ENCODE data around the gene EDC4.

DNA sequence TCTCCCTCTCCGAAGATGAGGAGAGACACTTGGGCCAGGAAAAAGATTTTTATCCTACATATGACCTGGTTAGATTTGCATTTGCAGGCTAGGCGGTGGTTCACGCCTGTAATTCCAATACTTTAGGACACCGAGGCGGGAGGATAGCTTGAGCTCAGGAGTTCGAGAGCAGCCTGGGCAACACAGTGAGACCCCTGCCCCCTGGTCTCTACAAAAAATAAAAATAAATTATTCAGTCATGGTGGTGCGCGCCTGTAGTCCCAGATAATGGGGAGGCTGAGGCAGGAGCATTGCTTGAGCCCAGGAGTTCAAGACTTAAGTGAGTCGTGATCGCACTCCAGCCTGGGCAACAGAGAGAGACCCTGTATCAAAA lies 38.6 kb upstream of the EDC4 start:
- TF ChIP-seq, protein P1, sequence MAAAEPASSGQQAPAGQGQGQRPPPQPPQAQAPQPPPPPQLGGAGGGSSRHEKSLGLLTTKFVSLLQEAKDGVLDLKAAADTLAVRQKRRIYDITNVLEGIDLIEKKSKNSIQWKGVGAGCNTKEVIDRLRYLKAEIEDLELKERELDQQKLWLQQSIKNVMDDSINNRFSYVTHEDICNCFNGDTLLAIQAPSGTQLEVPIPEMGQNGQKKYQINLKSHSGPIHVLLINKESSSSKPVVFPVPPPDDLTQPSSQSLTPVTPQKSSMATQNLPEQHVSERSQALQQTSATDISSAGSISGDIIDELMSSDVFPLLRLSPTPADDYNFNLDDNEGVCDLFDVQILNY (CRISPR knock-in tag; IDR thresholded peaks at IDR 0.05) = no peak
- TF ChIP-seq, protein P2, sequence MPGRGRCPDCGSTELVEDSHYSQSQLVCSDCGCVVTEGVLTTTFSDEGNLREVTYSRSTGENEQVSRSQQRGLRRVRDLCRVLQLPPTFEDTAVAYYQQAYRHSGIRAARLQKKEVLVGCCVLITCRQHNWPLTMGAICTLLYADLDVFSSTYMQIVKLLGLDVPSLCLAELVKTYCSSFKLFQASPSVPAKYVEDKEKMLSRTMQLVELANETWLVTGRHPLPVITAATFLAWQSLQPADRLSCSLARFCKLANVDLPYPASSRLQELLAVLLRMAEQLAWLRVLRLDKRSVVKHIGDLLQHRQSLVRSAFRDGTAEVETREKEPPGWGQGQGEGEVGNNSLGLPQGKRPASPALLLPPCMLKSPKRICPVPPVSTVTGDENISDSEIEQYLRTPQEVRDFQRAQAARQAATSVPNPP (IDR thresholded peaks at IDR 0.05; ENCODE audit: borderline replicate concordance, insufficient read depth, insufficient read length) = no peak
- TF ChIP-seq KHSRP (IDR thresholded peaks at IDR 0.05) (no peak), POLR2A (conservative IDR thresholded peaks at IDR 0.05) (no peak), YBX1 (IDR thresholded peaks at IDR 0.05) (no peak), ELF4 (CRISPR knock-in tag; IDR thresholded peaks at IDR 0.05) (no peak), SIN3B (IDR thresholded peaks at IDR 0.05; ENCODE audit: low read depth) (no peak)
- TF ChIP-seq, protein P3, sequence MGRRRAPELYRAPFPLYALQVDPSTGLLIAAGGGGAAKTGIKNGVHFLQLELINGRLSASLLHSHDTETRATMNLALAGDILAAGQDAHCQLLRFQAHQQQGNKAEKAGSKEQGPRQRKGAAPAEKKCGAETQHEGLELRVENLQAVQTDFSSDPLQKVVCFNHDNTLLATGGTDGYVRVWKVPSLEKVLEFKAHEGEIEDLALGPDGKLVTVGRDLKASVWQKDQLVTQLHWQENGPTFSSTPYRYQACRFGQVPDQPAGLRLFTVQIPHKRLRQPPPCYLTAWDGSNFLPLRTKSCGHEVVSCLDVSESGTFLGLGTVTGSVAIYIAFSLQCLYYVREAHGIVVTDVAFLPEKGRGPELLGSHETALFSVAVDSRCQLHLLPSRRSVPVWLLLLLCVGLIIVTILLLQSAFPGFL (CRISPR knock-in tag; IDR thresholded peaks at IDR 0.05) = no peak
